Neural cell (in vitro differentiated cells): Measurements from ENCODE around the gene QPCT.

Experiments
- EP300 ChIP-seq: fragments of 450-650 bp; conservative IDR thresholded peaks from 2 replicates; pipeline ENCODE4 v1.6.1; 2014; ENCODE audit warnings: antibody characterized with exemption, mild to moderate bottlenecking, moderate library complexity; ENCODE audit not compliant: poor library complexity, severe bottlenecking
- EZH2 ChIP-seq: fragments of 200-600, 300-800 bp; shearing (Covaris generic), sonication (generic); IDR thresholded peaks from 2 replicates; pipeline ENCODE4 v1.6.1; 2014; ENCODE audit warnings: antibody characterized with exemption, low read length, borderline replicate concordance, mild to moderate bottlenecking; ENCODE audit not compliant: insufficient read depth, poor library complexity, severe bottlenecking
- MXI1 ChIP-seq: fragments of 450-650 bp; conservative IDR thresholded peaks from 2 replicates; pipeline ENCODE4 v1.6.1; 2014; ENCODE audit warnings: antibody characterized with exemption, mild to moderate bottlenecking; ENCODE audit not compliant: poor library complexity, severe bottlenecking
- POLR2AphosphoS5 ChIP-seq: IDR thresholded peaks from 2 replicates; pipeline ENCODE4 v1.6.1; 2012
- RAD21 ChIP-seq: fragments of 450-650 bp; conservative IDR thresholded peaks from 2 replicates; pipeline ENCODE4 v1.6.1; 2014; ENCODE audit warnings: antibody characterized with exemption, mild to moderate bottlenecking, moderate library complexity
- SMC3 ChIP-seq: fragments of 450-650 bp; conservative IDR thresholded peaks from 2 replicates; pipeline ENCODE4 v1.6.1; 2014; ENCODE audit warnings: antibody characterized with exemption, mild to moderate bottlenecking, moderate library complexity; ENCODE audit not compliant: poor library complexity
- TAF1 ChIP-seq: IDR thresholded peaks from 2 replicates; pipeline ENCODE4 v1.6.1; 2012; ENCODE audit warnings: low read depth
- TF ChIP-seq, protein P1 (sequence below): fragments of 450-650 bp; IDR thresholded peaks from 2 replicates; pipeline ENCODE4 v1.5.1; 2014; ENCODE audit warnings: antibody characterized with exemption, mild to moderate bottlenecking, moderate library complexity; ENCODE audit not compliant: poor library complexity, severe bottlenecking
- TF ChIP-seq, protein P2 (sequence below): IDR thresholded peaks from 2 replicates; pipeline ENCODE4 v1.6.1; 2012; ENCODE audit warnings: borderline replicate concordance

DNA sequence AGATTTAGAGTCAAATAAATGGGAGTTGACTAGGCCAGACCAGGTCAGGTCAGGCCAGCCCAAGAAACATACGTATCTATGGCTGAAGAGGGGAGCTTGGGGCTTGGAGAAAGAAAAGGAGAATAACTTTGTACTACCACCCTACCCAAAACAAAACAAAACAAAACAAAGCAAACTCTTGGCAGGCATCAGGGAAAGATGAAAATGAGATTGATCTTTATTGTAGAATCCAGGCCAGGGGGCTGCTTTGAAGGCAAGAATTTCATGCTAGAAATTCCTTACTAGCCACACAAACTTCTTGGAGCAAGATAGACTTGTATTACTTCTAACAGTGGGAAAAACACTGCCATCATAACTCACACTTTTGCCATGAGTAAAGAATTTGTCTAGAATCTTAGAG is 26.2 kb downstream of the QPCT start:
- TF ChIP-seq, protein P1, sequence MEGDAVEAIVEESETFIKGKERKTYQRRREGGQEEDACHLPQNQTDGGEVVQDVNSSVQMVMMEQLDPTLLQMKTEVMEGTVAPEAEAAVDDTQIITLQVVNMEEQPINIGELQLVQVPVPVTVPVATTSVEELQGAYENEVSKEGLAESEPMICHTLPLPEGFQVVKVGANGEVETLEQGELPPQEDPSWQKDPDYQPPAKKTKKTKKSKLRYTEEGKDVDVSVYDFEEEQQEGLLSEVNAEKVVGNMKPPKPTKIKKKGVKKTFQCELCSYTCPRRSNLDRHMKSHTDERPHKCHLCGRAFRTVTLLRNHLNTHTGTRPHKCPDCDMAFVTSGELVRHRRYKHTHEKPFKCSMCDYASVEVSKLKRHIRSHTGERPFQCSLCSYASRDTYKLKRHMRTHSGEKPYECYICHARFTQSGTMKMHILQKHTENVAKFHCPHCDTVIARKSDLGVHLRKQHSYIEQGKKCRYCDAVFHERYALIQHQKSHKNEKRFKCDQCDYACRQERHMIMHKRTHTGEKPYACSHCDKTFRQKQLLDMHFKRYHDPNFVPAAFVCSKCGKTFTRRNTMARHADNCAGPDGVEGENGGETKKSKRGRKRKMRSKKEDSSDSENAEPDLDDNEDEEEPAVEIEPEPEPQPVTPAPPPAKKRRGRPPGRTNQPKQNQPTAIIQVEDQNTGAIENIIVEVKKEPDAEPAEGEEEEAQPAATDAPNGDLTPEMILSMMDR: no peak
- no peak for TF ChIP-seq EZH2
- TF ChIP-seq RAD21: no peak
- no peak for TF ChIP-seq POLR2AphosphoS5
- TF ChIP-seq EP300: no peak
- TF ChIP-seq, protein P2, sequence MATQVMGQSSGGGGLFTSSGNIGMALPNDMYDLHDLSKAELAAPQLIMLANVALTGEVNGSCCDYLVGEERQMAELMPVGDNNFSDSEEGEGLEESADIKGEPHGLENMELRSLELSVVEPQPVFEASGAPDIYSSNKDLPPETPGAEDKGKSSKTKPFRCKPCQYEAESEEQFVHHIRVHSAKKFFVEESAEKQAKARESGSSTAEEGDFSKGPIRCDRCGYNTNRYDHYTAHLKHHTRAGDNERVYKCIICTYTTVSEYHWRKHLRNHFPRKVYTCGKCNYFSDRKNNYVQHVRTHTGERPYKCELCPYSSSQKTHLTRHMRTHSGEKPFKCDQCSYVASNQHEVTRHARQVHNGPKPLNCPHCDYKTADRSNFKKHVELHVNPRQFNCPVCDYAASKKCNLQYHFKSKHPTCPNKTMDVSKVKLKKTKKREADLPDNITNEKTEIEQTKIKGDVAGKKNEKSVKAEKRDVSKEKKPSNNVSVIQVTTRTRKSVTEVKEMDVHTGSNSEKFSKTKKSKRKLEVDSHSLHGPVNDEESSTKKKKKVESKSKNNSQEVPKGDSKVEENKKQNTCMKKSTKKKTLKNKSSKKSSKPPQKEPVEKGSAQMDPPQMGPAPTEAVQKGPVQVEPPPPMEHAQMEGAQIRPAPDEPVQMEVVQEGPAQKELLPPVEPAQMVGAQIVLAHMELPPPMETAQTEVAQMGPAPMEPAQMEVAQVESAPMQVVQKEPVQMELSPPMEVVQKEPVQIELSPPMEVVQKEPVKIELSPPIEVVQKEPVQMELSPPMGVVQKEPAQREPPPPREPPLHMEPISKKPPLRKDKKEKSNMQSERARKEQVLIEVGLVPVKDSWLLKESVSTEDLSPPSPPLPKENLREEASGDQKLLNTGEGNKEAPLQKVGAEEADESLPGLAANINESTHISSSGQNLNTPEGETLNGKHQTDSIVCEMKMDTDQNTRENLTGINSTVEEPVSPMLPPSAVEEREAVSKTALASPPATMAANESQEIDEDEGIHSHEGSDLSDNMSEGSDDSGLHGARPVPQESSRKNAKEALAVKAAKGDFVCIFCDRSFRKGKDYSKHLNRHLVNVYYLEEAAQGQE: no peak
- no peak for TF ChIP-seq SMC3
- no peak for TF ChIP-seq TAF1
- no peak for TF ChIP-seq MXI1
